Osteoblast (primary cell): ENCODE data around the gene ITPRIPL2. TPM values are rescaled to one million over a fixed set of nuclear protein-coding genes. Genes with fewer than 3 reads are reported as not detected.

Source experiments
- DNase-seq: peaks from one replicate; pipeline ENCODE4 v3.0.0; 2011; ENCODE audit warnings: low spot score, mixed read lengths; ENCODE audit not compliant: insufficient read length; ENCODE audit errors: missing footprints
- H2AFZ ChIP-seq: 2 replicates; pipeline ENCODE4 v1.6.0; 2011; ENCODE audit warnings: mild to moderate bottlenecking, low read length
- H3K27ac ChIP-seq: 2 replicates; pipeline ENCODE4 v1.5.1; 2011; ENCODE audit warnings: mild to moderate bottlenecking, low read depth, low read length, moderate library complexity
- H3K27me3 ChIP-seq: 2 replicates; pipeline ENCODE4 v1.6.0; 2012; ENCODE audit warnings: mild to moderate bottlenecking, control low read depth, inconsistent platforms, low read length, moderate library complexity; ENCODE audit not compliant: insufficient read depth
- H3K36me3 ChIP-seq: 2 replicates; pipeline ENCODE4 v1.5.1; 2011; ENCODE audit warnings: mild to moderate bottlenecking, low read length, control low read depth, moderate library complexity; ENCODE audit not compliant: insufficient read depth
- H3K4me1 ChIP-seq: 2 replicates; pipeline ENCODE4 v1.5.1; 2011; ENCODE audit warnings: mild to moderate bottlenecking, low read length, control low read depth, moderate library complexity; ENCODE audit not compliant: insufficient read depth
- H3K4me2 ChIP-seq: 2 replicates; pipeline ENCODE4 v1.6.0; 2011; ENCODE audit warnings: mild to moderate bottlenecking, low read length; ENCODE audit not compliant: insufficient read depth
- H3K4me3 ChIP-seq: fragments of 200-600 bp; sonication (generic); 3 replicates; pipeline ENCODE4 v1.5.1; 2012; ENCODE audit warnings: mild to moderate bottlenecking, low read length, inconsistent platforms; ENCODE audit not compliant: insufficient read depth
- H3K79me2 ChIP-seq: 2 replicates; pipeline ENCODE4 v1.6.0; 2012; ENCODE audit warnings: mild to moderate bottlenecking, low read length, control low read depth, inconsistent platforms; ENCODE audit not compliant: insufficient read depth
- H3K9me3 ChIP-seq: 2 replicates; pipeline ENCODE4 v1.5.1; 2011; ENCODE audit warnings: low read depth, low read length, control low read depth
- H4K20me1 ChIP-seq: 2 replicates; pipeline ENCODE4 v1.6.0; 2012; ENCODE audit warnings: mild to moderate bottlenecking, low read length, control low read depth; ENCODE audit not compliant: insufficient read depth
- CTCF ChIP-seq: IDR thresholded peaks from 2 replicates; pipeline ENCODE4 v1.5.1; 2011; ENCODE audit warnings: mild to moderate bottlenecking, low read depth, low read length, moderate library complexity; ENCODE audit errors: extremely low read depth
- total RNA-seq: library from RNA; depleted of rRNA; stranded (reverse); fragments of >200 nt; gene quantifications from 2 replicates; pipeline ENCODE4 v1.2.3, GENCODE V29; 2012

ITPRIPL2 gene
- total RNA-seq, 1 donor = 59.4 TPM

- Histone ChIP-seq H4K20me1 (no peaks in the 10 kb centered on the region), H3K4me2 (no peak overlapping the region), H3K79me2 (no peaks in the 10 kb centered on the region), H3K36me3 (no peaks in the 10 kb centered on the region), H3K4me3 (no peak overlapping the region), H2AFZ (no peak overlapping the region), H3K9me3 (no peaks in the 10 kb centered on the region), H3K27ac (no peak overlapping the region), H3K27me3 (peaks cover under 1% of the 10 kb centered on the region), H3K4me1 (no peaks in the 10 kb centered on the region)
- DNase-seq = no peak
- no peak for TF ChIP-seq CTCF
Measured at GRCh38 chr16:19163215-19163614, 49.5 kb downstream of the ITPRIPL2 start.

DNA sequence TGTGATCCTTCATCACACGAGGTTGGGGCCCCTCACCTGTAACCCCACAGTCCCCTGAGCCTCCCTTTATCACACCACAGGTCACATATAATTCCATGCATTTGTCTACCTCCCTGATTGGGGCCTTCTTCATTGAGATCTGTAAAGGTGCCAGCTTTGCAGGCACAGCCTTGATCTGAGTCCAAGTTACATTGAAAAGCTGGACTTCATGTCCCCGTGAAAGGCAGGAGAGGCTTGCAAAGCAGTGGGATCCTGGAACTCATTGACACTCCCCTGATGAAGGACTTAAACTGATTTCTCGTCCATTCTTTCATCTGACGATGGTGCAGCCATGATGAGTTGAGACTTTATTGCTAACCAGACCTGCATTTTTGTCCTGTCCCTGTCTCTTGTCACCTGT is 50.5 kb downstream of the ITPRIPL2 start:
- TF ChIP-seq CTCF = no peak
- H3K4me3 ChIP-seq = no peak overlapping the region
- H3K4me1 ChIP-seq = no peaks in the 10 kb centered on the region

DNA sequence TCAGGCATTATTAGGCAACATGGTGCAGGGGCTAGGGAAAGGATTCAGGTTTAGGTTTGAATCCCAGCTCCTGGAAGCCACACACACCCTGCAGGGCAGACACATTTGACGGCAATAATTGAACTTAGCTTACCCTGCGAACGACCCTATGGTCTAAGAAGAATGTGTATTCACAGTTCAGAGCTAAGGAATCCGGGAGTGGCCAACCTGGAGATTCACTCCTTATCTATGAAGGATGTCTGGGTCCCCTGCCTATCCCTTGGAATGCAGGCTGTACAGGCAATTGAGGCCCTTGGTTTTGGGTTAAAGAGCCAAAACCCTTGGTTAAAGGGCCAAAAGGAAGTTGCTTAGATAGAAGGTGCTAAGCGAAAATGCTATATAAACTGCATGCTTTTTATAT is 51.3 kb downstream of the ITPRIPL2 start:
- Histone ChIP-seq H3K4me3 (no peak overlapping the region), H3K4me2 (no peak overlapping the region), H3K27ac (no peak overlapping the region), H3K79me2 (no peaks in the 10 kb centered on the region), H3K9me3 (no peaks in the 10 kb centered on the region), H2AFZ (no peak overlapping the region), H3K36me3 (no peaks in the 10 kb centered on the region), H3K27me3 (peaks cover 17% of the 10 kb centered on the region), H3K4me1 (no peaks in the 10 kb centered on the region), H4K20me1 (no peaks in the 10 kb centered on the region)
- no peak for TF ChIP-seq CTCF
- no peak for DNase-seq

More for the DNA sequence above, 50.5 kb downstream of the ITPRIPL2 start:
- Histone ChIP-seq H3K79me2 (no peaks in the 10 kb centered on the region), H3K36me3 (no peaks in the 10 kb centered on the region), H2AFZ (no peak overlapping the region), H3K27me3 (peaks cover 9% of the 10 kb centered on the region), H3K4me2 (no peak overlapping the region), H3K9me3 (no peaks in the 10 kb centered on the region), H4K20me1 (no peaks in the 10 kb centered on the region), H3K27ac (no peak overlapping the region)
- no peak for DNase-seq

DNA sequence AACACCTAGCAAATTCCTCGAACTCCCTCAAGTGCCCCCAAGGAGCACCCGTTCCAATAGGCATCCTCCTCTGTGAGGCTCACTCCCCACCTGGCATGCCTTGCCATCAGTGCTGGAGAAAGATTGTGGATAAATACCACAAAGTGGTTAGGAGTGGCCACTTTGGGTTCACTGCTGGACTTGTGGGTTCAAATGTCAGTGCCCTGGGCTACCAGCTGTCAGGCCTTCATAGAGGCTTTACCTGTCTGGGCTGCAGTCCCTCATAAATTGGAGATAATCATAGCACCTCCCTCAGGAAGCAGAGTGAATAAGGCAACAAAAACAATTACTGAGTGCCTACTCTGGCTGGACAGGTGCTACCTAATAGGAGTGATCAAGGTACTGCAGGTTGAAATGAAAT is 52.7 kb downstream of the ITPRIPL2 start:
- Histone ChIP-seq H3K4me3 (no peak overlapping the region), H3K27me3 (peaks cover 26% of the 10 kb centered on the region), H3K27ac (no peak overlapping the region), H3K36me3 (no peaks in the 10 kb centered on the region), H3K79me2 (no peaks in the 10 kb centered on the region), H3K9me3 (no peaks in the 10 kb centered on the region), H3K4me2 (no peak overlapping the region), H3K4me1 (no peaks in the 10 kb centered on the region), H4K20me1 (no peaks in the 10 kb centered on the region), H2AFZ (no peak overlapping the region)
- DNase-seq = no peak
- TF ChIP-seq CTCF = no peak
